ENCODE results near the gene S100A8. TPM values are rescaled to one million over a fixed set of nuclear protein-coding genes. Genes with fewer than 3 reads are reported as not detected.

The S100A8 gene
- polyA plus RNA-seq, 1 donor (not counting 4 experiments of a cell fraction or from before 2014, with no cell fraction given), result 403 TPM

DNA sequence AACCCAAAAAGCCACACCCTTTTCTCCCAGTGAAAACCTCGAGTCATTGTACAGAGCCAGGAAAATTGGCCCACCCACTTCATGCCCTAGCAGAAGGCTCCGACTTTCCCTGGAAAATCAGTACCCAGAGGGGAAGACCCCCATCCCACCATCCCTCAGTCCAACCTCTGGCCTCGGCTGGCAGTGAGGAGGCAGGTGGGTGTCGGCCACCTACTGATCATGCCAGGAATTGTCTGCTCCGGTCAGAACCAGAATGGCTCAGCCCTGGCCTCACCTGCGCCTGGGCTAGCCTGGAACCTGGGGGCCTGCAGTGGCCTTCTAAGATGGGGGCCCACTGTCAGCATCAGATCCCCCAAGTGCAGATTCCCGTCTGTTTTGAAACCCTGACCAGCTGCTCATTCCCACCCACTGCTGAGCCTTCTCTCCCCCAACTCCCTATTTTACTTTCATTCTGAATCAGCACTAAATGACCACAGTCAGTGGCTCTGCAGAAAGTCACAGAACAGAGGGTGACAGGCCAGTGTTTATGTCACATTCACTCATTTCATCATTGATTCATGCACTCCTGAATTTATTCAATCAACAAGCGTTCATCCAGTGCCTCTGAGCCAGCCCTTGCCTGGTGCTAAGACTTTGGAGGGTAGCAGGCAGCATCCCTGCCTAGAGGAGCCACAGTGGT is 36.2 kb downstream of the S100A8 start:
- no peaks in the 10 kb centered on the region for H3K9me1 ChIP-seq (ENCODE audit: control insufficient read depth, extremely low read depth, insufficient read depth, low read length)
- no peak for FAIRE-seq
- no peaks in the 10 kb centered on the region for H3K79me2 ChIP-seq (ENCODE audit: control insufficient read depth, insufficient read depth, low read length)

DNA sequence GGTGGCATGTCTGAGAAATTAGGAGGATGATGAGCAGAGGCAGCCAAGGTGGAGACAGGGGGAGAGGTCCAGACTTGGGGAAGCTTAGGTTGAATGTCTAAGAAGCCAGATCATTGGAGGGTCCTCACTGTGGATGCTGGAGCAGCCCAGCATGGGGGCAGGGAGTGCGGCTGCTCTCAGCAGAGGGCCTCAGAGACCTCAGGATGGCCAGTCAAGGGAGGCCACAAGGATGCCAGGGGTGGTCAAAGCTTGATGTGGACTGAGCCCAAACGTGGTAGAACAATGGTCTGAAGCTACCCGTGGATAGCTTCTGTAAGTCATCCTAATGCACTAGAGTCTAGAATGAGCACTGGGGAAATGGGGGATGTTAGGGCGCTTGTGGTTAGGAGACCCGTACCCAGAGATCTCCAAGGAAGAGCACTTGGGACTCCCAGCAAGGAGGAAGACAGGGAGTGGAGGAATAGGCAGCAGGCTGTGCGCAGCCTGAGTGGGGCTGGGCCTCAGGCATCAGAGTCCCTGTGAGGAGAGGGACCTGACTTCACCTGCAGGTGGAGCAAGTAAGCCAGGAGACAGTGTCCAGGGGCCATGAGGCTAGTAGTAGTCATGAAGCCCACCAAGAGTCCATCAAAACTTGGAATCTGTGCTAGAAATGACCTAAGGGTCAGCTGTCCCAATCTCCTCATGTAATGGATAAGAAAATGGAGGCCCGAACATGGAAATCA is 37.5 kb downstream of the S100A8 start:
- Histone ChIP-seq H3K4me2 (ENCODE audit: control insufficient read depth, extremely low read depth, insufficient read depth, low read depth, low read length) (no peak overlapping the region), H3K27ac (ENCODE audit: control insufficient read depth, insufficient read depth, low read length) (no peak overlapping the region), H3K9me3 (ENCODE audit: control insufficient read depth, low read depth, low read length) (no peaks in the 10 kb centered on the region), H3K36me3 (ENCODE audit: control insufficient read depth in 2 of 2, extremely low read depth in 1 of 2, insufficient read depth in 2 of 2, low read length in 2 of 2) (no peaks in the 10 kb centered on the region), H2AFZ (ENCODE audit: control insufficient read depth, low read length) (no peak overlapping the region), H4K20me1 (ENCODE audit: control insufficient read depth, extremely low read depth, insufficient read depth, low read length) (no peaks in the 10 kb centered on the region), H3K79me2 (ENCODE audit: control insufficient read depth, insufficient read depth, low read length) (no peaks in the 10 kb centered on the region), H3K9ac (ENCODE audit: control insufficient read depth, extremely low read depth, insufficient read depth, low read length) (no peak overlapping the region), H3K4me3 (ENCODE audit: control insufficient read depth in 2 of 3, extremely low read depth in 1 of 3, insufficient read depth in 2 of 3, low read depth in 1 of 3, low read length in 3 of 3) (no peak overlapping the region), H3K9me1 (ENCODE audit: control insufficient read depth, extremely low read depth, insufficient read depth, low read length) (no peaks in the 10 kb centered on the region), H3K27me3 (ENCODE audit: control insufficient read depth, extremely low read depth, insufficient read depth, low read length) (peaks cover 3% of the 10 kb centered on the region), H3K4me1 (ENCODE audit: control insufficient read depth, extremely low read depth, insufficient read depth, low read length) (peaks cover 22% of the 10 kb centered on the region)
- dilution Hi-C loops (cut with MboI; ENCODE audit: extremely low pct_ligation_motif_present, low sequenced_read_pairs), result loop anchor here (10.0 kb wide), 2 partner anchors 51 to 151 kb away; no protein-coding TSS in a partner anchor
- DNase-seq (ENCODE audit: low read depth, low spot score) (no peak), FAIRE-seq (no peak)
- TF ChIP-seq, protein P1, sequence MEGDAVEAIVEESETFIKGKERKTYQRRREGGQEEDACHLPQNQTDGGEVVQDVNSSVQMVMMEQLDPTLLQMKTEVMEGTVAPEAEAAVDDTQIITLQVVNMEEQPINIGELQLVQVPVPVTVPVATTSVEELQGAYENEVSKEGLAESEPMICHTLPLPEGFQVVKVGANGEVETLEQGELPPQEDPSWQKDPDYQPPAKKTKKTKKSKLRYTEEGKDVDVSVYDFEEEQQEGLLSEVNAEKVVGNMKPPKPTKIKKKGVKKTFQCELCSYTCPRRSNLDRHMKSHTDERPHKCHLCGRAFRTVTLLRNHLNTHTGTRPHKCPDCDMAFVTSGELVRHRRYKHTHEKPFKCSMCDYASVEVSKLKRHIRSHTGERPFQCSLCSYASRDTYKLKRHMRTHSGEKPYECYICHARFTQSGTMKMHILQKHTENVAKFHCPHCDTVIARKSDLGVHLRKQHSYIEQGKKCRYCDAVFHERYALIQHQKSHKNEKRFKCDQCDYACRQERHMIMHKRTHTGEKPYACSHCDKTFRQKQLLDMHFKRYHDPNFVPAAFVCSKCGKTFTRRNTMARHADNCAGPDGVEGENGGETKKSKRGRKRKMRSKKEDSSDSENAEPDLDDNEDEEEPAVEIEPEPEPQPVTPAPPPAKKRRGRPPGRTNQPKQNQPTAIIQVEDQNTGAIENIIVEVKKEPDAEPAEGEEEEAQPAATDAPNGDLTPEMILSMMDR (optimal IDR thresholded peaks at IDR 0.05 in 1 of 3, IDR thresholded peaks at IDR 0.05 in 1 of 3, conservative IDR thresholded peaks at IDR 0.05 in 1 of 3; ENCODE audit: extremely low read depth in 1 of 3, insufficient read depth in 2 of 3, low read length in 3 of 3), result peak; percentile 62 to 85 (median 67)
- TF ChIP-seq EZH2 (IDR thresholded peaks at IDR 0.05; ENCODE audit: low read length), result no peak

More for the DNA sequence above, 36.2 kb downstream of the S100A8 start:
- Histone ChIP-seq H3K9me3 (ENCODE audit: control insufficient read depth, low read depth, low read length) (no peaks in the 10 kb centered on the region), H3K4me3 (ENCODE audit: control insufficient read depth in 2 of 3, extremely low read depth in 1 of 3, insufficient read depth in 2 of 3, low read depth in 1 of 3, low read length in 3 of 3) (no peak overlapping the region), H3K4me2 (ENCODE audit: control insufficient read depth, extremely low read depth, insufficient read depth, low read depth, low read length) (no peak overlapping the region), H3K9ac (ENCODE audit: control insufficient read depth, extremely low read depth, insufficient read depth, low read length) (no peak overlapping the region), H2AFZ (ENCODE audit: control insufficient read depth, low read length) (no peak overlapping the region), H3K27ac (ENCODE audit: control insufficient read depth, insufficient read depth, low read length) (no peak overlapping the region), H3K27me3 (ENCODE audit: control insufficient read depth, extremely low read depth, insufficient read depth, low read length) (peaks cover 3% of the 10 kb centered on the region), H4K20me1 (ENCODE audit: control insufficient read depth, extremely low read depth, insufficient read depth, low read length) (no peaks in the 10 kb centered on the region), H3K4me1 (ENCODE audit: control insufficient read depth, extremely low read depth, insufficient read depth, low read length) (peaks cover 16% of the 10 kb centered on the region), H3K36me3 (ENCODE audit: control insufficient read depth in 2 of 2, extremely low read depth in 1 of 2, insufficient read depth in 2 of 2, low read length in 2 of 2) (no peaks in the 10 kb centered on the region)
- DNase-seq (ENCODE audit: low read depth, low spot score), result no peak
- no peak for TF ChIP-seq EZH2 (IDR thresholded peaks at IDR 0.05; ENCODE audit: low read length)
- TF ChIP-seq, protein P1 (optimal IDR thresholded peaks at IDR 0.05 in 1 of 3, IDR thresholded peaks at IDR 0.05 in 1 of 3, conservative IDR thresholded peaks at IDR 0.05 in 1 of 3; ENCODE audit: extremely low read depth in 1 of 3, insufficient read depth in 2 of 3, low read length in 3 of 3), result peak in 1 of 3 experiments; percentile 26
- dilution Hi-C loops (cut with MboI; ENCODE audit: extremely low pct_ligation_motif_present, low sequenced_read_pairs), result loop anchor here (10.0 kb wide), 2 partner anchors 50 to 150 kb away; no protein-coding TSS in a partner anchor

Measured in keratinocyte (primary cell).